ENCODE results near the gene KRTAP1-1.
"Not testable (repeated sequence)": the region's sequence is repeated elsewhere in the genome, so short reads cannot be mapped to it uniquely, and the experiment has no call there.

The KRTAP1-1 gene, protein sequence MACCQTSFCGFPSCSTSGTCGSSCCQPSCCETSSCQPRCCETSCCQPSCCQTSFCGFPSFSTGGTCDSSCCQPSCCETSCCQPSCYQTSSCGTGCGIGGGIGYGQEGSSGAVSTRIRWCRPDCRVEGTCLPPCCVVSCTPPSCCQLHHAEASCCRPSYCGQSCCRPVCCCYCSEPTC

GRCh38 chr17:41040783-41041571 lies at the start of gene KRTAP1-1:
Gene KRTAP1-1, minus strand, starts transcription at chr17:41041450. Its CDS starts 53 bp downstream, at chr17:41041397.
- not testable (repeated sequence) for DNase-seq

DNA sequence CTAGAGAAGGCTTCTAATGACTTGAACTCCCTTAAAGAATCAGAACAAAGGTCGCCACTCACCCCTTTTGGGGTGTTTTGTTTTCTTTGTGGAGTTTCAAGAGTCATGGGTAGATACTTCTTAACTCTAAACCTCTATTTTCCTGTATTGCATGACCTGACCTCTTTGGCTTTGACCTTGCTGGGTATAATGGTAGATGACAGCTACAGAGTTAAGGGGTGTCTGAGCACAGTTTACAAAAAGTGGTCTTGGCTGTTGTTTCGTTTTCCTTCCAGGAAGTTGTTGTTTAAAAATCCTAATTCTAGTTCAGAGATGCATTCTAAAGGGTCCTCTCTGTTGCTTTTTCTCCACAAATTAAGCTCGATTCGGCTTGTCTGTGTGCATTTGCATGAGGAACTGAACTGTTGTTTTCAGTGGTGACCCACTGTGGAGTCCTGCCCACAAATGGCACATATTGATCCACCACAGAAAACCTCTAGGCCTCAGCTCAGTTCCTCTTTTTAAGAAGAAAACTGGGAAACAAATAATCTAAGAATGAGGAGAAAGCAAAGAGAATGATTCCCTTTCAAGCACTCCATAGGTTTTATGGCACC lies 47.6 kb upstream of the KRTAP1-1 start:
- not testable (repeated sequence) for DNase-seq

GRCh38 chr17:41084100-41084856 lies 43.0 kb upstream of the KRTAP1-1 start, which contains the start of gene KRTAP4-7:
Gene KRTAP4-7, plus strand, starts transcription at chr17:41084150. Its CDS starts 57 bp downstream, at chr17:41084207.
- DNase-seq = not testable (repeated sequence)

DNA sequence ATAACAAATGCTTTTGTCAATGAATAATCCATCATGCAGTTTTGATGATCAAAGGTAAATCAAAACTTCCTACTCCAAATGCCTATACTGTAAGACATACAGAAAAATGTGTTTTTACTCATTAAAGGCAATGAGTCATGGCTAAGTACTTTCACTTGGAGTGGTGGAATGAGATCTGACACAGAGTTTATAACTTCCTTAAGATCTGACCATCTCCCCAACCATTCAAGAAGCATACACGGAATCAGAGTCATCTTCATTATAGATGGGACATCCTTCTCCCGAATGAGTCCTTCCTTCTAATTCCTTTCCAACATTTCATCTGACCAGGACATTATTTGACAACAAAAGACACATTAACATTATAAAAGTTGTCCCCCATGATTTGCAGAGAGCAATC lies 42.2 kb upstream of the KRTAP1-1 start:
- not testable (repeated sequence) for DNase-seq

DNA sequence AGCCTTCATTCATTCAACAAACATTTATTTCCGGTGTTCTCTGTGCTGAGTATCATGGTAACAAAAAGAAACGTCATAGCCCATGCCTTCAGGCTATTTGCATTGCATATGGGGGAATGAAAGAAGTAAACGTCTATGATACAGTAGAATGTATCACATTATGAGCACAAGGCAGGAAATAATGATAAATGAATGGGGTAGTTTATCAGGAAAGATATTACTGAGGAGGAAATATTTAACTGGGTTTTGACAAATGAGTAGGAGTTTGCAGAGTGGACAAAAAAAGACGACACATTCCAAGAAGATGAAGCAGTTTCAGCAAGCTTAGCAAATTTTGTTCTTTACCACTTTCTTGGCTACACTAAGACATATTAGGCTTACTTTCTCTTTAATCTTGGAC lies 41.4 kb upstream of the KRTAP1-1 start:
- DNase-seq = no peak

GRCh38 chr17:41076788-41077187 lies 35.5 kb upstream of the KRTAP1-1 start:
- DNase-seq = no peak

DNA sequence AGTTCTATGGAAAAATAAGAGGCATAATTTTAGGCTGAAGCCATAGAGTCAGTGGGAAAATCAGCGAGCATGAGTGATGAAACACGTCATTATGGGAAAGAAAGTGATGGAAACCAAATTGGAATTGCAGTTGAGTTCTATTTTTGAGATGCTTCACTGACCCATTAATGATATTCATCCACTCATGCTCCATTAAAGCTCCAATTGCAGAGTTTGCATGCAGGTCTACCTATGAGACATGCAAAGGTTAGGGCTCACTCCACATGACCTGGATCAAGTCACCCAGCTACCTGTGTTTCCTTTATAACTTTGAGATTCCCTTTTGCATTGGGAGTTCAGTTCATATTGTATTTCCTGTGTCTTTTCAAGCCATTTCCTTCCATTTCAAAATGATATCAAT lies 32.4 kb upstream of the KRTAP1-1 start:
- DNase-seq = no peak

- DNase-seq = no peak
Observed at GRCh38 chr17:41071606-41072360, 30.5 kb upstream of the KRTAP1-1 start.

- DNase-seq = no peak
Observed at GRCh38 chr17:41069031-41069430, 27.8 kb upstream of the KRTAP1-1 start.

DNA sequence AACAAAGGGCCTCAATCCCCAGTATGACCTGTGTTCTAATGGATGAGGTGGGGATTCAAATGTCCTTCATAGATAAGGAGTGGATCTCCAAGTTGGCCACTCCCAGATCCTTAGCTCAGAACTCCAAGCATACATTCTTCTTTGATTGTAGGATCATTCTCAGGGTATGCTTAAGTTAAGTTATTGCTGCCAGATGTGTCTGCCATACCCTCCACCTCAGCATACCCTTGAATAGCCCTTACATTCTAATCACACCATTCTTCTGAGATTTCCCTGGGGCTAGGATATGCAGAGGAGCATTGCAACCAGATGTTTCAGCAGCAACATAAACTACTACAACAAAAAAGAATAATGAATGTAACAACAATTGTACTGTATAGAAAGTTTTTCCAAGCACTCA lies 26.0 kb upstream of the KRTAP1-1 start:
- no peak for DNase-seq

GRCh38 chr17:41065829-41066624 lies 24.8 kb upstream of the KRTAP1-1 start, which contains the start of gene KRTAP2-4:
Gene KRTAP2-4, minus strand, starts transcription at chr17:41065879. Its CDS starts 34 bp downstream, at chr17:41065845.
- DNase-seq = no peak

DNA sequence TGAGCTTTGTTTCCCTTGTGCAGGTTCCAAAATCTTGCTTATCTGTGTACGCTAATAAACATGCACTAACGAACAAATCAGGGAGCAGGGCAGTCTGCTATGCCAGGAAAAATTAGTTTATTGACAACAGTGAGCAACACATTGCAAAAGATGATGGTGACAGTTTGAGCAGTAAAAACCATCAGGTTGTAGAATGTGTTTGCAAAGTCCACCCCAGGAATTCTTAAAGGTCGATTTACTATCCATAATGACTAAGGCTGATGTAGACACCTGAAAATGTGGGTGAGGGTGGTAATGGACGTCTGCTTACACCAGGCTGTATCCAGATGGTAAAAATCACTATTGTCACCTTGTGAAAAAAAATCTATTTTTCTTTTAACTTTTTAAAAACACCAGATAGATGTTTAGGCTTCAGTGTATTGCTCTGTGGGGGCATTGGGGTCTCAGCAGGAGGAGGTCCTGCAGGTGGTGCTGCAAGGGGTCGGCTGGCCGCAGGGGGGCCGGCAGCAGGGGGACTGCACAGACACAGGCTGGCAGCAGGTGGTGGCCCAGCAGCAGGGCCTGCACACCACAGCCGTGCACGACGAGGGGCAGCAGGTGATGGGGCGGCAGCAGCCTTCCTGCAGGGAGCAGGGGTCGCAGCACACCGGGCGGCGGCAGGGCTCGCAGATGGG lies 23.9 kb upstream of the KRTAP1-1 start:
- DNase-seq = not testable (repeated sequence)

GRCh38 chr17:41064301-41064700 lies 23.1 kb upstream of the KRTAP1-1 start:
- DNase-seq = no peak

DNA sequence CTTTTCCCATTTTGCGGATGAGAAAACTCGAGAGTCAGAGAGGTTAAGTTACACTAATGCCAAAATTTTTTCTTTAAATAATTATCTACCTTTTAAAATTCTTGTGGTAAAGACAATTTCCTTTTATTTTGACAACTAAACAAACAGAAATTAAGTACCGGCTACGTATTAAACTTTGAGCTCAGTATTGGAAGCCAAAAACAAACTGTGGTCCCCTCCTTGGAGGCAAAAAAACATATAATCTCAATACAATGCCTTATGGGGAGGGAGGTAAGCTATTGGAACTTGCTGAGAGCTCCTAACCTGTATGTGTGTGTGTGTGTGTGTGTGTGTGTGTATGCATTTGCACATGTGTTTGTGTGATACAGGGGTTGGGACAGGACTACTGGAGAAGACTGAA lies 22.2 kb upstream of the KRTAP1-1 start:
- no peak for DNase-seq

DNA sequence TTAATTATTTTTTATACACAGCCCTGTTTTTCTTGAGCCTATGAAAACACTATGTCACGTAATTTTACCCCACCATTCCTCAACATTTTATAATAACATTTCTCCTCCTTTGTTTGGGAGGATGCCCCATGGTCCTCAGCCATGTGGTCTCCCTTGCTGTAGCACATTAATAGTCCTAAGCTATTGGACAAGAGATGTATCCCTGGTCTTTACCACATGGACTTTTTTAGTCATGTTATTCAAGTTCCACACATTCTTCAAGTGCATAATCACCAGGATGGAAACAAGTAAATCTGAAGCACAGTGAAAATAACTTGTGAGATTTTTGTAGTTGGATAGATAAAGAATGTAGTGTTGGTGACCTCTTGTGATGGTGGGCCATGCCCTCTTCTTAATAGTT lies 20.7 kb upstream of the KRTAP1-1 start:
- no peak for DNase-seq

- DNase-seq = no peak
Observed at GRCh38 chr17:41060052-41060604, 18.9 kb upstream of the KRTAP1-1 start, which contains the start of gene KRTAP2-3. Gene KRTAP2-3, minus strand, starts transcription at chr17:41060114. Its CDS starts 64 bp downstream, at chr17:41060050.

- not testable (repeated sequence) for DNase-seq
Observed at GRCh38 chr17:41059276-41060051, 18.2 kb upstream of the KRTAP1-1 start.

DNA sequence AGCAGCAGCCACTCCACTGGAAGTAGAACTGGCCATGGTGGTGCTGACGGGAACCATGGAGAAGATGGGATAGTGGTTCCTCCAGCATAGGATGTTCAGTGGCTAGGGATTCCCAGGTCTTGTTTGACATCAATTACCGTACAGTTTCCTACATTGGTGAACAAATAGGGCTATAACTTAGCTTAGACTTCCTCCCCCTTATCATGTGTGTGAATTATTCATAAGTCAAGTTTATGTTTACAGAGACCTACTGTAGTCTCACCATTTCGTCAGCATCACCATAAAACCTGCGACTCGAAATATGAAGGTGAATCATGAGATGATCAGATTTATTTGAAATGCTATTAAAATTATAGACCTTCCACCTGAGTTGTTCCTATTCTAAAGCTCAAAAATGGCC lies 17.5 kb upstream of the KRTAP1-1 start:
- DNase-seq = no peak

DNA sequence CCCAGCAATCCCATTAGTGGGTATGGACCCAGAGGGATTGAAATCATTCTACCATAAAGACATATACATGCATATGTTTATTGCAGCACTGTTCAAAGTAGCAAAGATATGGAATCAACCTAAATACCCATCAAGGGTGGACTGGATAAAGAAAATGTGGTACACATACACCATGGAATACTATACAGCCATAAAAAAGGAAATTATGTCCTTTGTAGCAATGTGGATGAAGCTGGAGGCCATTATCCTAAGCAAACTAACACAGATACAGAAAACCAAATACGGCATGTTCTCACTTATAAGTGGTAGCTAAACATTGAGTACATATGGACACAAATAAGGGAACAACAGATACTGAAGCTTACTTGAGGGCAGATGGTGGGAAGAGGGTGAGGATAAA lies 16.3 kb upstream of the KRTAP1-1 start:
- no peak for DNase-seq

DNA sequence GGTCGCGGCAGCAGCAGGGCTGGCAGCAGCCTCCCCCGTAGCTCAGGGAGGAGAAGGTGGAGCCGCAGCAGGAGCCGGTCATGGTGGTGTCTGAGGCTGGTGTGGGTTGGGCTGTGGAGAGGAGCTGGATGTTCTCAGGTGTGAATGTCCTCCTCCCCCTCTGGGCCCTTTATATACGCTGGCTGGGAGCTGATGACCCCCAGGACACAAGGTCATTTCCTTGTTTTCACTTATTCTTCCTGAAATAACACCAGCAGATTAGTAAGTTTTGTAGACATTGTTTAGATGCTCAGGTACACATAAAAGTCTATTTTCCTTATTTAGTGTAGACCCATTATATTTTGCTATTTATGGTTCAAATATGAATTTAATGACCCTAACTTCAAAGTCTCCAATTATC lies 13.9 kb upstream of the KRTAP1-1 start, which contains the start of gene KRTAP2-2:
TSS of gene KRTAP2-2 (minus strand) at position 101 of the 400 bp plus-strand sequence. CDS start at position 82, 19 bp downstream.
- not testable (repeated sequence) for DNase-seq

All from NCI-H1694 (cell line).